SK-N-SH (cell line): ENCODE measurements around the gene DGKI. TPM values are rescaled to one million over a fixed set of nuclear protein-coding genes. Genes with fewer than 3 reads are reported as not detected.

Source experiments
- CTCF ChIA-PET: fragments of 300-600, 350-600 bp; formaldehyde crosslinking; extraction: SDS; loops from one replicate; lab custom pipeline; 2021; lab: Yijun Ruan, JAX
- POLR2A ChIA-PET: fragments of 350-600 bp; sonication (Branson Sonifier 250); formaldehyde crosslinking; extraction: SDS; loops from one replicate; lab custom pipeline; 2020; ENCODE audit warnings: antibody characterized with exemption, inconsistent platforms; lab: Yijun Ruan, JAX
- DNase-seq: peaks from one replicate; pipeline ENCODE4 v3.0.0; 2012
- H2AFZ ChIP-seq: fragments of 200-600 bp; sonication (generic); 2 replicates; pipeline ENCODE4 v1.8.1; 2016; ENCODE audit warnings: antibody characterized with exemption, mild to moderate bottlenecking, low read depth
- H3F3A ChIP-seq: fragments of 200-600 bp; sonication (generic); replicated peaks from 2 replicates; pipeline ENCODE3; 2016; ENCODE audit warnings: antibody characterized with exemption, mild to moderate bottlenecking; ENCODE audit not compliant: insufficient read depth
- H3K27ac ChIP-seq, 2 experiments: fragments of 200-500 bp in 1 of 2; fragments of 200-600 bp in 1 of 2; sonication (Bioruptor generic) in 1 of 2; sonication (generic), shearing (Covaris generic) in 1 of 2; 2 replicates each; pipeline versions ENCODE4 v1.5.1 to v1.6.1; 2014 to 2016; ENCODE audit warnings: low read depth in 2 of 2, inconsistent platforms in 1 of 2, low read length in 1 of 2, mild to moderate bottlenecking in 1 of 2, mixed read lengths in 1 of 2
- H3K27me3 ChIP-seq: fragments of 200-600 bp; sonication (generic), shearing (Covaris generic); 2 replicates; pipeline ENCODE4 v1.6.1; 2016; ENCODE audit warnings: mixed run types; ENCODE audit not compliant: insufficient read depth
- H3K36me3 ChIP-seq, 2 experiments: fragments of 200-500 bp in 1 of 2; fragments of 200-600 bp in 1 of 2; sonication (Bioruptor generic) in 1 of 2; sonication (generic) in 1 of 2; replicated peaks in 1 of 2; 2 replicates each; pipeline versions ENCODE3 to v1.5.1; 2014 to 2016; ENCODE audit warnings: low read length in 1 of 2, mild to moderate bottlenecking in 1 of 2; ENCODE audit not compliant: insufficient read depth in 2 of 2, control insufficient read depth in 1 of 2
- H3K4me1 ChIP-seq, 2 experiments: fragments of 200-500 bp in 1 of 2; fragments of 200-600 bp in 1 of 2; sonication (Bioruptor generic) in 1 of 2; sonication (generic), shearing (Covaris generic) in 1 of 2; 2 replicates each; pipeline versions ENCODE4 v1.5.1 to v1.6.1; 2014 to 2016; ENCODE audit warnings: low read depth in 1 of 2, low read length in 1 of 2, mixed run types in 1 of 2; ENCODE audit not compliant: insufficient read depth in 2 of 2, control insufficient read depth in 1 of 2
- H3K4me2 ChIP-seq: fragments of 200-600 bp; sonication (generic), shearing (Covaris generic); 2 replicates; pipeline ENCODE4 v1.6.1; 2017; ENCODE audit warnings: mixed run types
- H3K4me3 ChIP-seq, 2 experiments: fragments of 200-500 bp in 1 of 2; fragments of 200-600 bp in 1 of 2; sonication (Bioruptor generic) in 1 of 2; sonication (generic), shearing (Covaris generic) in 1 of 2; 2 replicates each; pipeline versions ENCODE4 v1.5.1 to v1.8.1; 2014 to 2016; ENCODE audit warnings: low read depth in 2 of 2, inconsistent platforms in 1 of 2, low read length in 1 of 2, mild to moderate bottlenecking in 1 of 2, mixed read lengths in 1 of 2, moderate library complexity in 1 of 2
- H3K79me2 ChIP-seq: fragments of 200-600 bp; sonication (generic); 2 replicates; pipeline ENCODE4 v1.8.1; 2017; ENCODE audit warnings: mild to moderate bottlenecking; ENCODE audit not compliant: insufficient read depth
- H3K9ac ChIP-seq: fragments of 200-600 bp; sonication (generic); 2 replicates; pipeline ENCODE4 v1.6.1; 2017; ENCODE audit warnings: mixed run types
- H3K9me2 ChIP-seq: fragments of 200-600 bp; sonication (generic); 2 replicates; pipeline ENCODE4 v1.6.1; 2017; ENCODE audit warnings: mixed run types
- H3K9me3 ChIP-seq: fragments of 200-600 bp; sonication (generic); 2 replicates; pipeline ENCODE4 v1.6.1; 2017; ENCODE audit warnings: mixed run types, mild to moderate bottlenecking, moderate library complexity
- H4K20me1 ChIP-seq: fragments of 200-600 bp; sonication (generic); 2 replicates; pipeline ENCODE4 v1.6.1; 2017; ENCODE audit warnings: mild to moderate bottlenecking, mixed run types; ENCODE audit not compliant: insufficient read depth
- CHD2 ChIP-seq: fragments of 150-350 bp; IDR thresholded peaks from 2 replicates; pipeline ENCODE4 v1.6.1; 2018; ENCODE audit warnings: low read length; ENCODE audit not compliant: partially characterized antibody
- EZH2phosphoT487 ChIP-seq: fragments of 200-600 bp; sonication (generic); IDR thresholded peaks from 2 replicates; pipeline ENCODE4 v1.6.1; 2017; ENCODE audit warnings: low read depth, mixed run types, mild to moderate bottlenecking, antibody characterized with exemption, moderate library complexity, borderline replicate concordance
- FOSL2 ChIP-seq: IDR thresholded peaks from 2 replicates; pipeline ENCODE4 v1.4.0; 2012; ENCODE audit warnings: low read depth, mild to moderate bottlenecking, moderate library complexity, borderline replicate concordance
- GABPA ChIP-seq: IDR thresholded peaks from 2 replicates; pipeline ENCODE4 v1.4.0; 2012; ENCODE audit warnings: low read depth, mild to moderate bottlenecking
- GATA2 ChIP-seq: sonication (generic); formaldehyde crosslinking; IDR thresholded peaks from 2 replicates; pipeline ENCODE4 v1.5.0; 2020; ENCODE audit warnings: mild to moderate bottlenecking, missing genetic modification reagents
- JUND ChIP-seq: IDR thresholded peaks from 2 replicates; pipeline ENCODE4 v1.4.0; 2012
- MEF2A ChIP-seq: IDR thresholded peaks from 2 replicates; pipeline ENCODE4 v1.4.0; 2012; ENCODE audit warnings: low read depth, borderline replicate concordance
- NRF1 ChIP-seq: IDR thresholded peaks from 2 replicates; pipeline ENCODE4 v1.6.1; 2012; ENCODE audit warnings: low read depth, mild to moderate bottlenecking, low read length
- POLR2AphosphoS5 ChIP-seq: IDR thresholded peaks from 2 replicates; pipeline ENCODE4 v1.6.1; 2012; ENCODE audit warnings: low read depth, low read length
- RAD21 ChIP-seq: IDR thresholded peaks from 2 replicates; pipeline ENCODE4 v1.6.1; 2012; ENCODE audit warnings: mild to moderate bottlenecking, low read length
- RFX5 ChIP-seq: IDR thresholded peaks from 2 replicates; pipeline ENCODE4 v1.6.1; 2012; ENCODE audit warnings: mild to moderate bottlenecking, improper control_type of control experiment, low read length
- RXRA ChIP-seq: IDR thresholded peaks from 2 replicates; pipeline ENCODE4 v1.4.0; 2012; ENCODE audit warnings: low read depth, mild to moderate bottlenecking, borderline replicate concordance
- TCF12 ChIP-seq: IDR thresholded peaks from 2 replicates; pipeline ENCODE4 v1.4.0; 2012
- TEAD4 ChIP-seq: IDR thresholded peaks from 2 replicates; pipeline ENCODE4 v1.4.0; 2012; ENCODE audit warnings: mild to moderate bottlenecking, borderline replicate concordance; ENCODE audit not compliant: insufficient read depth
- YY1 ChIP-seq: IDR thresholded peaks from 2 replicates; pipeline ENCODE4 v1.4.0; 2012; ENCODE audit warnings: low read depth, mild to moderate bottlenecking
- WGBS: methylation state at CpG from one replicate; pipeline ENCODE4 v1.1.6; 2017; ENCODE audit warnings: low lambda C conversion rate; 5-methylcytosine and 5-hydroxymethylcytosine counted together
- polyA plus RNA-seq, 3 experiments: library from polyadenylated mRNA; depleted of rRNA; stranded (reverse); fragments of >200 nt; gene quantifications; 2 replicates each; pipeline ENCODE4 v1.2.3, GENCODE V29; 2012
- TF ChIP-seq, protein P1 (sequence below): fragments of 150-350 bp; IDR thresholded peaks from 2 replicates; pipeline ENCODE4 v1.6.1; 2017; ENCODE audit warnings: antibody characterized with exemption, low read length, low read depth, borderline replicate concordance
- TF ChIP-seq, protein P2 (sequence below): fragments of 150-350 bp; IDR thresholded peaks from 2 replicates; pipeline ENCODE4 v1.6.1; 2016; ENCODE audit warnings: mild to moderate bottlenecking, low read depth, low read length

The DGKI gene
- polyA plus RNA-seq, 1 of the 3 experiments (the other 2 are of a cell fraction): 1.3 TPM

DNA sequence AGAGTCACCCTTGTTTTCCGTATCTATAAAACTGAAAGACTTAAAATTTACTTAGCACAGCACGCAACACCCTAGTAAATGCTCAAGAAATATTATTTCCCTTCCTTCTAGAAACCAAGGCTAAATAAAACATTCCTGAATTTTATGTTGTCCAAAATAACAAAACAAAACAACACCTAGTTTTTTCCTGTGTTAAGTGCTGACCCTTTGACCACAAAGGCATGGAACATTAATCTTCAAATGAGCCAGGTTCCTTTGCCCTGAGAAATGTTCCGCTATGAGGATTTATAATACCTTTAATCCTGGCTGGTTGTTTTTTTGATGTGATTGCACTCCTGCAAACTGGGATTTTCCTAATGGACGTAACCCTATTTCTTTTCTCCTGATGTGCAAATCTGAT, 29.0 kb upstream of the DGKI start:
- CTCF ChIA-PET: interaction anchor here (1.0 to 1.5 kb wide), 3 partner anchors 133 to 270 kb away, joined by 3 to 7 read pairs (median 6); no protein-coding TSS in a partner anchor
- no peaks in the 10 kb centered on the region for H4K20me1 ChIP-seq
- WGBS: 93% methylated on average over 4 of the region's 4 CpGs
- no peaks in the 10 kb centered on the region for H3K9me2 ChIP-seq
- DNase-seq: no peak
- H3K4me2 ChIP-seq: peak overlapping the region; percentile 37
- H3F3A ChIP-seq: peaks cover 40% of the 10 kb centered on the region
- H3K36me3 ChIP-seq: peaks cover 55 to 67% of the 10 kb centered on the region in 2 experiments
- no peak for TF ChIP-seq TEAD4
- TF ChIP-seq GATA2 (CRISPR knock-in tag): no peak
- TF ChIP-seq TCF12: no peak
- no peak for TF ChIP-seq YY1
- no peak for TF ChIP-seq POLR2AphosphoS5
- no peak for TF ChIP-seq NRF1
- TF ChIP-seq JUND: no peak
- no peak for TF ChIP-seq MEF2A
- no peak for TF ChIP-seq CHD2
- TF ChIP-seq, protein P1, sequence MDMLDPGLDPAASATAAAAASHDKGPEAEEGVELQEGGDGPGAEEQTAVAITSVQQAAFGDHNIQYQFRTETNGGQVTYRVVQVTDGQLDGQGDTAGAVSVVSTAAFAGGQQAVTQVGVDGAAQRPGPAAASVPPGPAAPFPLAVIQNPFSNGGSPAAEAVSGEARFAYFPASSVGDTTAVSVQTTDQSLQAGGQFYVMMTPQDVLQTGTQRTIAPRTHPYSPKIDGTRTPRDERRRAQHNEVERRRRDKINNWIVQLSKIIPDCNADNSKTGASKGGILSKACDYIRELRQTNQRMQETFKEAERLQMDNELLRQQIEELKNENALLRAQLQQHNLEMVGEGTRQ: no peak
- TF ChIP-seq EZH2phosphoT487: no peak
- TF ChIP-seq RXRA: no peak
- no peak for TF ChIP-seq GABPA
- no peak for TF ChIP-seq RFX5
- no peak for TF ChIP-seq FOSL2
- no peak for TF ChIP-seq RAD21
- TF ChIP-seq, protein P2, sequence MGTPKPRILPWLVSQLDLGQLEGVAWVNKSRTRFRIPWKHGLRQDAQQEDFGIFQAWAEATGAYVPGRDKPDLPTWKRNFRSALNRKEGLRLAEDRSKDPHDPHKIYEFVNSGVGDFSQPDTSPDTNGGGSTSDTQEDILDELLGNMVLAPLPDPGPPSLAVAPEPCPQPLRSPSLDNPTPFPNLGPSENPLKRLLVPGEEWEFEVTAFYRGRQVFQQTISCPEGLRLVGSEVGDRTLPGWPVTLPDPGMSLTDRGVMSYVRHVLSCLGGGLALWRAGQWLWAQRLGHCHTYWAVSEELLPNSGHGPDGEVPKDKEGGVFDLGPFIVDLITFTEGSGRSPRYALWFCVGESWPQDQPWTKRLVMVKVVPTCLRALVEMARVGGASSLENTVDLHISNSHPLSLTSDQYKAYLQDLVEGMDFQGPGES: no peak
- H3K4me3 ChIP-seq: no peak overlapping the region
- POLR2A ChIA-PET: no interaction called here
- H3K27me3 ChIP-seq: no peaks in the 10 kb centered on the region
- H3K4me1 ChIP-seq: peaks cover 19 to 43% of the 10 kb centered on the region in 2 experiments
- H3K79me2 ChIP-seq: peaks cover 4% of the 10 kb centered on the region; the same call in 1 of the 2 replicates
- no peaks in the 10 kb centered on the region for H3K9me3 ChIP-seq
- H3K9ac ChIP-seq: peak overlapping the region; percentile 52
- peak overlapping the region; percentile 75 to 97 for H3K27ac ChIP-seq
- H2AFZ ChIP-seq: no peak overlapping the region
